Transverse colon (tissue), 4 donors: Measurements from ENCODE around the gene AGPS.
"Not testable (repeated sequence)": the region's sequence is repeated elsewhere in the genome, so short reads cannot be mapped to it uniquely, and the experiment has no call there.

Experiments used
- EP300 ChIP-seq: sonication (generic); formaldehyde crosslinking; IDR thresholded peaks from one replicate; pipeline ENCODE4 v1.6.1; 2017; ENCODE audit warnings: antibody characterized with exemption, low read depth
- POLR2A ChIP-seq: fragments of 450-650 bp; IDR thresholded peaks from one replicate; pipeline ENCODE4 v1.6.1; 2016; ENCODE audit warnings: antibody characterized with exemption, mild to moderate bottlenecking, moderate library complexity
- POLR2AphosphoS5 ChIP-seq, 3 donors: sonication (generic); formaldehyde crosslinking; IDR thresholded peaks; one replicate each; pipeline ENCODE4 v1.6.1; 2016; ENCODE audit warnings: antibody characterized with exemption in 3 of 3
- TF ChIP-seq, protein P1 (sequence below), 5 experiments: fragments of 200-600 bp in 3 of 5; fragments of 450-650 bp in 2 of 5; sonication (generic) in 3 of 5; IDR thresholded peaks; 1 replicate in 2 of 5; 2 replicates in 3 of 5; pipeline ENCODE4 v1.5.1; 2016 to 2017; ENCODE audit warnings: antibody characterized with exemption in 5 of 5, inconsistent platforms in 3 of 5, mild to moderate bottlenecking in 2 of 5, moderate library complexity in 1 of 5

DNA sequence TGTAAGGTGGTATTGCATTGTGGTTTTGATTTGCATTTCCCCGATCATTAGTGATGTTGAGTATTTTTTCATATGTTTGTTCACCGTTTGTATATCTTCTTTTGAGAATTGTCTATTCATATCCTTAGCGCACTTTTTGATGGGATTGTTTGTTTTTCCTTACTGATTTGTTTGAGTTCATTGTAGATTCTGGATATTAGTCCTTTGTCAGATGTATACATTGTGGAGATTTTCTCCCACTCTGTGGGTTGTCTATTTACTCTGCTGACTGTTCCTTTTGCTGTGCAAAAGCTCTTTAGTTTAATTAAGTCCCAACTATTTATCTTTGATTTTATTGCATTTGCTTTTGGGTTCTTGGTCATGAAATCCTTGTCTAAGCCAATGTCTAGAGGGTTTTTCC lies 38.0 kb upstream of the AGPS start:
- TF ChIP-seq, protein P1, sequence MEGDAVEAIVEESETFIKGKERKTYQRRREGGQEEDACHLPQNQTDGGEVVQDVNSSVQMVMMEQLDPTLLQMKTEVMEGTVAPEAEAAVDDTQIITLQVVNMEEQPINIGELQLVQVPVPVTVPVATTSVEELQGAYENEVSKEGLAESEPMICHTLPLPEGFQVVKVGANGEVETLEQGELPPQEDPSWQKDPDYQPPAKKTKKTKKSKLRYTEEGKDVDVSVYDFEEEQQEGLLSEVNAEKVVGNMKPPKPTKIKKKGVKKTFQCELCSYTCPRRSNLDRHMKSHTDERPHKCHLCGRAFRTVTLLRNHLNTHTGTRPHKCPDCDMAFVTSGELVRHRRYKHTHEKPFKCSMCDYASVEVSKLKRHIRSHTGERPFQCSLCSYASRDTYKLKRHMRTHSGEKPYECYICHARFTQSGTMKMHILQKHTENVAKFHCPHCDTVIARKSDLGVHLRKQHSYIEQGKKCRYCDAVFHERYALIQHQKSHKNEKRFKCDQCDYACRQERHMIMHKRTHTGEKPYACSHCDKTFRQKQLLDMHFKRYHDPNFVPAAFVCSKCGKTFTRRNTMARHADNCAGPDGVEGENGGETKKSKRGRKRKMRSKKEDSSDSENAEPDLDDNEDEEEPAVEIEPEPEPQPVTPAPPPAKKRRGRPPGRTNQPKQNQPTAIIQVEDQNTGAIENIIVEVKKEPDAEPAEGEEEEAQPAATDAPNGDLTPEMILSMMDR (IDR thresholded peaks at IDR 0.05) = not testable (repeated sequence)
- not testable (repeated sequence) for TF ChIP-seq POLR2A; EP300; POLR2AphosphoS5 (IDR thresholded peaks at IDR 0.05)
